K562 (cell line): ENCODE data around the gene KCNAB2. TPM values are rescaled to one million over a fixed set of nuclear protein-coding genes. Genes with fewer than 3 reads are reported as not detected.
A peak's percentile ranks its signal among the peaks of the same experiment; 100 is the strongest.

Experiments used
- ATAC-seq: fragments of 200-7000 bp; cut with Tn5 transposase; 3 replicates; pipeline ENCODE4 v1.9.1; 2020; ENCODE audit warnings: moderate library complexity
- BruUV-seq: library from RNA; stranded (reverse); fragments of 400-500 nt; replicated peaks from 2 replicates; lab custom pipeline; 2021; lab: Mats Ljungman, UMichigan
- CTCF ChIA-PET: fragments of 300-600 bp; formaldehyde crosslinking; extraction: SDS; loops from one replicate; lab custom pipeline; 2021; ENCODE audit warnings: low intra/inter-chr PET ratio; lab: Yijun Ruan, JAX
- POLR2A ChIA-PET: fragments of 300-600, 350-650 bp; sonication (Branson Sonifier 250); formaldehyde crosslinking; extraction: SDS; loops from one replicate; lab custom pipeline; 2021; ENCODE audit warnings: antibody characterized with exemption, inconsistent platforms; lab: Yijun Ruan, JAX
- DNase-seq, 4 experiments: peaks; one replicate each; pipeline versions ENCODE4 v3.0.0 to v3.0.0-alpha.2; 2011 to 2018; ENCODE audit warnings: low spot score in 3 of 4, mixed read lengths in 3 of 4; ENCODE audit errors: extremely low read depth in 1 of 4
- FAIRE-seq: peaks from 2 replicates; lab custom pipeline; 2011; peaks lifted over from hg19 to GRCh38; lab: Jason Lieb, UNC
- H2AFZ ChIP-seq: 2 replicates; pipeline ENCODE4 v1.6.0; 2011; ENCODE audit warnings: low read depth, low read length, control low read depth, inconsistent platforms
- H3K27ac ChIP-seq: fragments of 200-600 bp; 3 replicates; pipeline ENCODE4 v1.8.0; 2011; ENCODE audit warnings: low read depth, mild to moderate bottlenecking, control low read depth, inconsistent platforms, low read length, moderate library complexity, mixed read lengths; ENCODE audit errors: extremely low read depth
- H3K27me3 ChIP-seq, 2 experiments: fragments of 300-600 bp in 1 of 2; 2 replicates in 1 of 2; 3 replicates in 1 of 2; pipeline versions ENCODE4 v1.6.0 to v1.8.0; 2011; ENCODE audit warnings: inconsistent platforms in 2 of 2, low read length in 2 of 2, mild to moderate bottlenecking in 1 of 2, mixed read lengths in 1 of 2, moderate library complexity in 1 of 2; ENCODE audit not compliant: control insufficient read depth in 2 of 2, insufficient read depth in 2 of 2
- H3K36me3 ChIP-seq: fragments of 300-600 bp; 3 replicates; pipeline ENCODE4 v1.8.0; 2011; ENCODE audit warnings: mild to moderate bottlenecking, low read length, inconsistent platforms; ENCODE audit not compliant: control insufficient read depth, insufficient read depth
- H3K4me1 ChIP-seq, 2 experiments: fragments of 200-600 bp in 1 of 2; replicated peaks in 1 of 2; 2 replicates in 1 of 2; 3 replicates in 1 of 2; pipeline versions ENCODE4 v1.5.1 to v1.8.0; 2011; ENCODE audit warnings: inconsistent platforms in 2 of 2, low read length in 2 of 2, mild to moderate bottlenecking in 1 of 2, mixed read lengths in 1 of 2, moderate library complexity in 1 of 2; ENCODE audit not compliant: control insufficient read depth in 2 of 2, insufficient read depth in 2 of 2
- H3K4me2 ChIP-seq: 2 replicates; pipeline ENCODE4 v1.6.1; 2011; ENCODE audit warnings: low read length, control low read depth, inconsistent platforms, mixed read lengths; ENCODE audit not compliant: insufficient read depth
- H3K4me3 ChIP-seq: fragments of 200-600 bp; sonication (generic), shearing (Covaris generic); 2 replicates; pipeline ENCODE4 v1.5.1; 2016; ENCODE audit warnings: control low read depth, inconsistent platforms
- H3K79me2 ChIP-seq: fragments of 200-600 bp; 3 replicates; pipeline ENCODE4 v1.8.0; 2011; ENCODE audit warnings: low read length, inconsistent platforms; ENCODE audit not compliant: control insufficient read depth, insufficient read depth
- H3K9ac ChIP-seq, 2 experiments: 2 replicates each; pipeline versions ENCODE4 v1.6.0 to v1.6.1; 2011; ENCODE audit warnings: low read depth in 2 of 2, low read length in 2 of 2, control low read depth in 1 of 2, inconsistent platforms in 1 of 2, mild to moderate bottlenecking in 1 of 2, mixed read lengths in 1 of 2; ENCODE audit not compliant: insufficient read depth in 1 of 2
- H3K9me1 ChIP-seq: one replicate; pipeline ENCODE4 v1.6.0; 2011; ENCODE audit warnings: inconsistent platforms, mild to moderate bottlenecking, low read length, moderate library complexity; ENCODE audit not compliant: control insufficient read depth, insufficient read depth
- H3K9me3 ChIP-seq: replicated peaks from 2 replicates; pipeline ENCODE4 v1.5.1; 2011; ENCODE audit warnings: low read depth, low read length, inconsistent platforms; ENCODE audit not compliant: control insufficient read depth, insufficient read depth
- H4K20me1 ChIP-seq: replicated peaks from 2 replicates; pipeline ENCODE4 v1.6.1; 2011; ENCODE audit warnings: low read length, inconsistent platforms, mixed read lengths; ENCODE audit not compliant: control insufficient read depth, insufficient read depth
- CSDE1 ChIP-seq, 2 experiments: fragments of 450-650 bp; IDR thresholded peaks; 2 replicates each; pipeline ENCODE4 v1.6.1; 2016; ENCODE audit warnings: mild to moderate bottlenecking in 1 of 2
- HDAC3 ChIP-seq: fragments of 450-650 bp; IDR thresholded peaks from 2 replicates; pipeline ENCODE4 v1.6.1; 2018; ENCODE audit warnings: borderline replicate concordance, mild to moderate bottlenecking, moderate library complexity; ENCODE audit not compliant: partially characterized antibody
- POLR3A ChIP-seq: IDR thresholded peaks from 2 replicates; pipeline ENCODE4 v1.6.1; 2011; ENCODE audit warnings: borderline replicate concordance, mild to moderate bottlenecking, moderate library complexity; ENCODE audit not compliant: insufficient read length, insufficient read depth; ENCODE audit errors: extremely low read depth
- SAFB ChIP-seq: fragments of 200-400 bp; formaldehyde crosslinking; IDR thresholded peaks from 2 replicates; pipeline ENCODE4 v1.6.1; 2017; ENCODE audit warnings: low read depth, low read length, borderline replicate concordance
- ZNF3 ChIP-seq: fragments of 250-450 bp; sonication (Bioruptor Pico); IDR thresholded peaks from 2 replicates; pipeline ENCODE4 v1.5.0; 2021; ENCODE audit warnings: mild to moderate bottlenecking, moderate library complexity
- ZNF512 ChIP-seq: IDR thresholded peaks from 2 replicates; pipeline ENCODE4 v1.6.1; 2016; ENCODE audit warnings: missing genetic modification characterization, missing compliant biosample characterization
- ZNF584 ChIP-seq: fragments of 200-800 bp; sonication (Bioruptor generic); IDR thresholded peaks from 2 replicates; pipeline ENCODE4 v1.6.1; 2016; ENCODE audit warnings: low read depth, mild to moderate bottlenecking, missing genetic modification characterization, missing compliant biosample characterization
- WGBS: fragments of 100-300 bp; shearing (Covaris generic); methylation state at CpG from one replicate; pipeline ENCODE4 v1.1.6; 2016; ENCODE audit warnings: low coverage, mixed read lengths; ENCODE audit not compliant: insufficient coverage; ENCODE audit errors: missing lambda C conversion rate; 5-methylcytosine and 5-hydroxymethylcytosine counted together
- in situ Hi-C: fragments of 300-500 bp; cut with MboI; formaldehyde crosslinking; loops from 4 replicates; pipeline ENCODE4 v1.15.0; 2018; ENCODE audit warnings: inconsistent platforms, mixed read lengths
- intact Hi-C: fragments of 100-400 bp; cut with micrococcal nuclease; formaldehyde crosslinking; loops from 2 replicates; pipeline ENCODE4 v1.14.2; 2022
- polyA plus RNA-seq, 8 experiments: library from polyadenylated mRNA; depleted of rRNA in 4 of 8; stranded (reverse) in 5 of 8; unstranded in 3 of 8; fragments of >200 nt; fragmentation: Nextera tagmentation in 2 of 8; fragmentation: Illumina TruSeq in 1 of 8; extraction: Ambion mirVana in 2 of 8; extraction: Trizol in 1 of 8; gene quantifications; 2 replicates each; pipeline versions ENCODE4 v1.2.1 to v1.2.3, GENCODE V29; 2011 to 2014; ENCODE audit warnings: inconsistent platforms in 1 of 8, missing spikeins in 1 of 8
- total RNA-seq, 7 experiments: library from RNA; depleted of rRNA in 6 of 7; stranded (reverse); fragments of >200 nt in 6 of 7; fragmentation: Illumina TruSeq in 2 of 7; extraction: Trizol in 2 of 7; gene quantifications; 2 replicates each; pipeline versions ENCODE4 v1.2.1 to v1.2.3, GENCODE V29; 2011 to 2021; ENCODE audit warnings: low replicate concordance in 1 of 7

KCNAB2 gene
- total and polyA plus RNA-seq, 9 of the 15 experiments (the other 6 are each of a cell fraction or from before 2014, with no cell fraction given) = 1.8 to 15.8 (median 7.1) TPM

GRCh38 chr1:6111571-6111970 is 65.9 kb downstream of the KCNAB2 start:
- no peaks in the 10 kb centered on the region for H3K36me3 ChIP-seq
- no peak overlapping the region for H2AFZ ChIP-seq
- no peaks in the 10 kb centered on the region for H3K79me2 ChIP-seq
- H3K4me2 ChIP-seq = no peak overlapping the region
- TF ChIP-seq ZNF512 (no peak), POLR3A (no peak), ZNF3 (CRISPR knock-in tag) (no peak), ZNF584 (CRISPR knock-in tag) (no peak), SAFB (no peak), HDAC3 (no peak), CSDE1 (IDR thresholded peaks at IDR 0.05) (no peak)
- no peak overlapping the region for H3K27ac ChIP-seq
- peaks cover 0 to 13% of the 10 kb centered on the region in 2 experiments; a peak in 2 of 5 replicates for H3K4me1 ChIP-seq
- WGBS = 17% methylated on average over 20 of the region's 24 CpGs
- intact Hi-C loops (no loop called here), in situ Hi-C loops (no loop called here)
- peak overlapping the region in 1 of 2 experiments; percentile 11; a peak in 1 of 4 replicates for H3K9ac ChIP-seq
- H3K9me1 ChIP-seq = no peaks in the 10 kb centered on the region
- CTCF ChIA-PET = no interaction called here
- ATAC-seq = no peak; the same call in 2 of the 3 replicates
- H3K4me3 ChIP-seq = no peak overlapping the region
- no peaks in the 10 kb centered on the region for H3K9me3 ChIP-seq
- no peak for DNase-seq
- H4K20me1 ChIP-seq = peaks cover 4% of the 10 kb centered on the region; the same call in 1 of the 2 replicates
- BruUV-seq = no TSS peak
- POLR2A ChIA-PET = interaction anchor here (0.6 to 1.3 kb wide), 2 partner anchors 9 to 577 kb away, joined by 3 to 4 read pairs; no protein-coding TSS in a partner anchor
- peaks cover 37 to 51% of the 10 kb centered on the region in 2 experiments for H3K27me3 ChIP-seq
- no peak for FAIRE-seq
